ENCODE data around the gene CBARP. TPM values are rescaled to one million over a fixed set of nuclear protein-coding genes. Genes with fewer than 3 reads are reported as not detected.

CBARP gene
- total RNA-seq, 6 donors from 2014 or later: 0.30 to 1.8 (median 1.0) TPM; not detected in 2

- Histone ChIP-seq H3K27ac (peak overlapping the region; percentile 99 to 100 (median 100)), H3K9me3 (peaks cover 0 to 4% (median 0%) of the 10 kb centered on the region in 4 donors), H3K36me3 (peaks cover 7 to 31% (median 21%) of the 10 kb centered on the region in 4 donors), H3K4me1 (peaks cover 45 to 64% (median 57%) of the 10 kb centered on the region in 4 donors), H3K4me3 (peak overlapping the region; percentile 75 to 97 (median 92)), H3K27me3 (no peaks in the 10 kb centered on the region)
- TF ChIP-seq POLR2A (IDR thresholded peaks at IDR 0.05) (peak; percentile 79 to 98 (median 95)), POLR2AphosphoS5 (IDR thresholded peaks at IDR 0.05) (peak; percentile 96), EP300 (IDR thresholded peaks at IDR 0.05) (peak; percentile 25 to 90 (median 75))
- TF ChIP-seq, protein P1, sequence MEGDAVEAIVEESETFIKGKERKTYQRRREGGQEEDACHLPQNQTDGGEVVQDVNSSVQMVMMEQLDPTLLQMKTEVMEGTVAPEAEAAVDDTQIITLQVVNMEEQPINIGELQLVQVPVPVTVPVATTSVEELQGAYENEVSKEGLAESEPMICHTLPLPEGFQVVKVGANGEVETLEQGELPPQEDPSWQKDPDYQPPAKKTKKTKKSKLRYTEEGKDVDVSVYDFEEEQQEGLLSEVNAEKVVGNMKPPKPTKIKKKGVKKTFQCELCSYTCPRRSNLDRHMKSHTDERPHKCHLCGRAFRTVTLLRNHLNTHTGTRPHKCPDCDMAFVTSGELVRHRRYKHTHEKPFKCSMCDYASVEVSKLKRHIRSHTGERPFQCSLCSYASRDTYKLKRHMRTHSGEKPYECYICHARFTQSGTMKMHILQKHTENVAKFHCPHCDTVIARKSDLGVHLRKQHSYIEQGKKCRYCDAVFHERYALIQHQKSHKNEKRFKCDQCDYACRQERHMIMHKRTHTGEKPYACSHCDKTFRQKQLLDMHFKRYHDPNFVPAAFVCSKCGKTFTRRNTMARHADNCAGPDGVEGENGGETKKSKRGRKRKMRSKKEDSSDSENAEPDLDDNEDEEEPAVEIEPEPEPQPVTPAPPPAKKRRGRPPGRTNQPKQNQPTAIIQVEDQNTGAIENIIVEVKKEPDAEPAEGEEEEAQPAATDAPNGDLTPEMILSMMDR (IDR thresholded peaks at IDR 0.05): no peak
- ATAC-seq (ENCODE audit: low FRiP score in 2 of 2) (peak; percentile 9 to 59), DNase-seq (peak; percentile 96 to 99)
- WGBS, 2 donors: 1% methylated on average over 24 of the region's 102 CpGs; no CpG with 5 or more reads in 1 of the 2 donors
Measured at GRCh38 chr19:1249298-1249989, 11.6 kb upstream of the CBARP start.

DNA sequence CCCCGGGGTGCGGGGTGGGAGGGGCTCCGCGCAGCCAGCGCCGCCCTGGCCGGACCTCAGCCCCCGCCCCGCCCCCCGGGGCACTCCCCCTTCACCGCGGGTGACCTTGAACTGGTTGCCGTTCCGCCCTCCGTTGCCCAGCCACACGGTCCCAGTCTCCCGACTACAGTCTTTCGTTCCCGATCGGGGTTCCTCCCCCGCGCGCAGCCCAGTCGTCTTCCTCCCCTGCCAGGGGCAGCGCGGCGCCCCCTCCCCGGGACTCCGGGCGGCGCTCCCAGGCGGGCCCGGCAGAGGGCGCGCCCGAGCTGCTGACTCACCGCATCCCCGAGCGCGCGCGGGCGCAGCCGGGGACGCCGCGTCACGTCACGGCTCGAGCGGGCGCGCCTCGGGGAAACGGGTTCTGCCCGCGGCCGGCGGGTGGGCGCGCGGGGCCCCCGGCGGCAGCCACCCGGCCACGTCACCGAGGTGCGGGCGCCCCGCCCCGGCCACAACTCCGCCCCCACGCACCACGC is 11.0 kb upstream of the CBARP start:
- H3K27me3 ChIP-seq: no peaks in the 10 kb centered on the region
- peak in 1 of 2 donors; percentile 43 for ATAC-seq (ENCODE audit: low FRiP score in 2 of 2)
- H3K4me3 ChIP-seq: peak overlapping the region; percentile 54 to 97 (median 82)
- peak overlapping the region; percentile 99 to 100 (median 100) for H3K27ac ChIP-seq
- TF ChIP-seq, protein P1 (IDR thresholded peaks at IDR 0.05): peak; percentile 97 to 99 (median 99)
- TF ChIP-seq POLR2A (IDR thresholded peaks at IDR 0.05): no peak
- peak; percentile 81 to 97 for DNase-seq
- peaks cover under 1 to 26% (median 17%) of the 10 kb centered on the region in 4 donors for H3K36me3 ChIP-seq
- H3K9me3 ChIP-seq: peaks cover 0 to 4% (median 0%) of the 10 kb centered on the region in 4 donors
- peaks cover 45 to 64% (median 57%) of the 10 kb centered on the region in 4 donors for H3K4me1 ChIP-seq
- WGBS, 2 donors: 0 to 1% methylated on average over 3 to 47 of the region's 74 CpGs

GRCh38 chr19:1248139-1248785 is 10.5 kb upstream of the CBARP start, which contains the start of gene MIDN:
TSS of gene MIDN (plus strand) at chr19:1248583. CDS start at chr19:1250297, 1,714 bp downstream.
- DNase-seq: peak; percentile 87 to 96
- peaks cover 46 to 64% (median 56%) of the 10 kb centered on the region in 4 donors for H3K4me1 ChIP-seq
- no peaks in the 10 kb centered on the region for H3K27me3 ChIP-seq
- 2% methylated on average over 16 of the region's 60 CpGs; no CpG with 5 or more reads in 1 of the 2 donors for WGBS, 2 donors
- peaks cover 0 to 25% (median 15%) of the 10 kb centered on the region in 4 donors for H3K36me3 ChIP-seq
- H3K27ac ChIP-seq: peak within 1 kb of the TSS; percentile 99 to 100 (median 100)
- H3K9me3 ChIP-seq: peaks cover 0 to 4% (median 0%) of the 10 kb centered on the region in 4 donors
- peak; percentile 41 to 64 for ATAC-seq (ENCODE audit: low FRiP score in 2 of 2)
- TF ChIP-seq POLR2A (IDR thresholded peaks at IDR 0.05) (peak; percentile 90 to 97 (median 92)), POLR2AphosphoS5 (IDR thresholded peaks at IDR 0.05) (peak; percentile 94 to 95), EP300 (IDR thresholded peaks at IDR 0.05) (peak in 3 of 4 donors; percentile 58 to 75 (median 68))
- TF ChIP-seq, protein P1 (IDR thresholded peaks at IDR 0.05): peak in 4 of 6 experiments; percentile 34 to 57 (median 46)
- peak within 1 kb of the TSS; percentile 54 to 97 (median 82) for H3K4me3 ChIP-seq

- peak overlapping the region; percentile 54 to 97 (median 82) for H3K4me3 ChIP-seq
- TF ChIP-seq, protein P1 (IDR thresholded peaks at IDR 0.05): no peak
- TF ChIP-seq EP300 (IDR thresholded peaks at IDR 0.05) (no peak), POLR2AphosphoS5 (IDR thresholded peaks at IDR 0.05) (peak in 1 of 2 donors; percentile 6)
- H3K27ac ChIP-seq: peak overlapping the region; percentile 99 to 100 (median 100)
- peaks cover 0 to 25% (median 15%) of the 10 kb centered on the region in 4 donors for H3K36me3 ChIP-seq
- 69 to 90% methylated on average over 4 to 7 of the region's 8 CpGs for WGBS, 2 donors
- H3K4me1 ChIP-seq: peaks cover 51 to 64% (median 58%) of the 10 kb centered on the region in 4 donors
- H3K9me3 ChIP-seq: peaks cover 0 to 4% (median 0%) of the 10 kb centered on the region in 4 donors
- no peaks in the 10 kb centered on the region for H3K27me3 ChIP-seq
- ATAC-seq (ENCODE audit: low FRiP score in 2 of 2): no peak
- DNase-seq: no peak
Measured at GRCh38 chr19:1247748-1248138, 9.9 kb upstream of the CBARP start.

Measured in upper lobe of left lung (tissue), 6 donors.